Smooth muscle cell (in vitro differentiated cells): ENCODE measurements around the gene BDH1. TPM values are rescaled to one million over a fixed set of nuclear protein-coding genes. Genes with fewer than 3 reads are reported as not detected.

Experiments
- DNase-seq: peaks from one replicate; lab custom pipeline; 2025; ENCODE audit not compliant: unreplicated experiment; lab: John Stamatoyannopoulos, UW
- H2AFZ ChIP-seq: fragments of 200-600 bp; sonication (generic); 2 replicates; pipeline ENCODE4 v1.6.0; 2016; ENCODE audit warnings: antibody characterized with exemption, low read depth, mild to moderate bottlenecking
- H3F3A ChIP-seq: fragments of 200-600 bp; sonication (generic); 2 replicates; pipeline ENCODE4 v1.6.0; 2017; ENCODE audit warnings: antibody characterized with exemption, low read depth
- H3K27ac ChIP-seq: fragments of 200-600 bp; sonication (generic); 2 replicates; pipeline ENCODE4 v1.5.1; 2016; ENCODE audit warnings: low read depth, mild to moderate bottlenecking
- H3K27me3 ChIP-seq: fragments of 200-600 bp; sonication (generic); 2 replicates; pipeline ENCODE4 v1.6.1; 2016; ENCODE audit warnings: low read depth, mild to moderate bottlenecking
- H3K36me3 ChIP-seq: fragments of 200-600 bp; sonication (generic); 2 replicates; pipeline ENCODE4 v1.5.1; 2016; ENCODE audit warnings: low read depth
- H3K4me1 ChIP-seq: fragments of 200-600 bp; sonication (generic); 2 replicates; pipeline ENCODE4 v1.5.1; 2016; ENCODE audit warnings: low read depth
- H3K4me2 ChIP-seq: fragments of 200-600 bp; sonication (generic); 2 replicates; pipeline ENCODE4 v1.6.0; 2016; ENCODE audit warnings: mild to moderate bottlenecking
- H3K4me3 ChIP-seq: fragments of 200-600 bp; sonication (generic); 2 replicates; pipeline ENCODE4 v1.5.1; 2016; ENCODE audit warnings: mild to moderate bottlenecking
- H3K79me2 ChIP-seq: fragments of 200-600 bp; sonication (generic); 2 replicates; pipeline ENCODE4 v1.6.0; 2016; ENCODE audit warnings: low read depth, mild to moderate bottlenecking
- H3K9ac ChIP-seq: fragments of 200-600 bp; sonication (generic); 2 replicates; pipeline ENCODE4 v1.6.0; 2016; ENCODE audit warnings: low read depth
- H3K9me3 ChIP-seq: fragments of 200-600 bp; sonication (generic); replicated peaks from 2 replicates; pipeline ENCODE4 v1.5.1; 2016; ENCODE audit warnings: low read depth
- H4K20me1 ChIP-seq: fragments of 200-600 bp; sonication (generic); 2 replicates; pipeline ENCODE4 v1.6.0; 2016; ENCODE audit warnings: low read depth
- WGBS: methylation state at CpG from one replicate; pipeline ENCODE4 v1.1.7; 2016; ENCODE audit warnings: low lambda C conversion rate; 5-methylcytosine and 5-hydroxymethylcytosine counted together
- polyA plus RNA-seq: library from polyadenylated mRNA; unstranded; fragments of >200 nt; fragmentation: Nextera tagmentation; extraction: Ambion mirVana; gene quantifications from 2 replicates; pipeline ENCODE4 v1.2.1, GENCODE V29; 2016
- total RNA-seq: library from RNA; depleted of rRNA; stranded (reverse); fragments of >200 nt; gene quantifications from 2 replicates; pipeline ENCODE4 v1.2.3, GENCODE V29; 2014
- TF ChIP-seq, protein P1 (sequence below): fragments of 200-600 bp; sonication (generic); IDR thresholded peaks from 2 replicates; pipeline ENCODE4 v1.5.1; 2017; ENCODE audit warnings: borderline replicate concordance, mild to moderate bottlenecking, antibody characterized with exemption; ENCODE audit not compliant: insufficient read depth, poor library complexity, severe bottlenecking

The BDH1 gene
- total and polyA plus RNA-seq, 2 experiments from 2014 or later: 4.0 to 7.2 TPM

DNA sequence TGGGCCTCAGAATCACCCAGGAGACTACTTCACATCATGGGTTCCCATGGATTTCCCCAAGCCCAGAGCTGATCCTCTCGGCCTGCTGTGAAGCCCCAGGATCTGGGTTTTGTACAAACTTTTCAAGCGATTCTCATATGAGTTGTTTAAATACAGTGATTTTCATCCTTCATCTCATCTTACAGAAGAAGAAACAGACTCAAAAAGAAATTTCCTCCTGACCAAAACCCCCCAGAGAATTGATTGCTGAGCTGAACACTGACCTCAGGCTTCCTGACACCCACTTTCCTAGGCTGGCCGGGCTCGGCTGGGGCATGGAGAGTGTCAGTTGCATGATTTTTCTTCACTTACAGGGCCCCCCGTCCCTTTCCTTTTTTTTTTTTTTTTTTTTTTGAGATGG, 60.3 kb downstream of the BDH1 start:
- H3K79me2 ChIP-seq: no peaks in the 10 kb centered on the region
- H3K4me2 ChIP-seq: no peak overlapping the region
- no peak overlapping the region for H3K27ac ChIP-seq
- no peaks in the 10 kb centered on the region for H4K20me1 ChIP-seq
- DNase-seq: no peak
- no peaks in the 10 kb centered on the region for H3K36me3 ChIP-seq
- no peaks in the 10 kb centered on the region for H3K9me3 ChIP-seq
- no peak overlapping the region for H3K4me3 ChIP-seq
- TF ChIP-seq, protein P1, sequence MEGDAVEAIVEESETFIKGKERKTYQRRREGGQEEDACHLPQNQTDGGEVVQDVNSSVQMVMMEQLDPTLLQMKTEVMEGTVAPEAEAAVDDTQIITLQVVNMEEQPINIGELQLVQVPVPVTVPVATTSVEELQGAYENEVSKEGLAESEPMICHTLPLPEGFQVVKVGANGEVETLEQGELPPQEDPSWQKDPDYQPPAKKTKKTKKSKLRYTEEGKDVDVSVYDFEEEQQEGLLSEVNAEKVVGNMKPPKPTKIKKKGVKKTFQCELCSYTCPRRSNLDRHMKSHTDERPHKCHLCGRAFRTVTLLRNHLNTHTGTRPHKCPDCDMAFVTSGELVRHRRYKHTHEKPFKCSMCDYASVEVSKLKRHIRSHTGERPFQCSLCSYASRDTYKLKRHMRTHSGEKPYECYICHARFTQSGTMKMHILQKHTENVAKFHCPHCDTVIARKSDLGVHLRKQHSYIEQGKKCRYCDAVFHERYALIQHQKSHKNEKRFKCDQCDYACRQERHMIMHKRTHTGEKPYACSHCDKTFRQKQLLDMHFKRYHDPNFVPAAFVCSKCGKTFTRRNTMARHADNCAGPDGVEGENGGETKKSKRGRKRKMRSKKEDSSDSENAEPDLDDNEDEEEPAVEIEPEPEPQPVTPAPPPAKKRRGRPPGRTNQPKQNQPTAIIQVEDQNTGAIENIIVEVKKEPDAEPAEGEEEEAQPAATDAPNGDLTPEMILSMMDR: no peak
- H3F3A ChIP-seq: no peaks in the 10 kb centered on the region
- H3K9ac ChIP-seq: no peak overlapping the region
- 57% methylated on average over 5 of the region's 5 CpGs for WGBS
- H3K27me3 ChIP-seq: no peaks in the 10 kb centered on the region
- peaks cover 1% of the 10 kb centered on the region for H3K4me1 ChIP-seq
- no peak overlapping the region for H2AFZ ChIP-seq

DNA sequence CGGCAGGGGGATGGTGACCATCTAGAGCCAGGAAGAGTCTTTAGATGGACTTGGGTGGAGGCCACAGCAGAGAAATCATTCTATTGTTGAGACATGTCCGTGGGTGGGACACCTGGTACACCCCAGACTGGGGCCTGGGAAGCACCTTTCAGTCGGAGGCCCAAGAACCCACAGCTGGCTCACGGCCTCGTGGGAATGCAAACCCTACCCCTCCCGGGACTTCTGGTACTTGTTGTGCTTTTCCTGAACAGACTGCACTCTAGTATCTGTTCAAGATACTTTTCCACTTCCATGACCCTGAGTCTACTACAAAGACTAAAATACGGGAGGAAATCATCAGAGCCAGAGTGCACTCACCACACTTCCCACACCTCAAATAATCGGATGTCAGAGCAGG, 60.7 kb downstream of the BDH1 start:
- H3F3A ChIP-seq: no peaks in the 10 kb centered on the region
- no peaks in the 10 kb centered on the region for H3K27me3 ChIP-seq
- DNase-seq: no peak
- TF ChIP-seq, protein P1: no peak
- H3K79me2 ChIP-seq: no peaks in the 10 kb centered on the region
- no peak overlapping the region for H3K4me2 ChIP-seq
- H3K9ac ChIP-seq: no peak overlapping the region
- no peaks in the 10 kb centered on the region for H3K9me3 ChIP-seq
- no peak overlapping the region for H2AFZ ChIP-seq
- H3K27ac ChIP-seq: no peak overlapping the region
- no peaks in the 10 kb centered on the region for H4K20me1 ChIP-seq
- H3K36me3 ChIP-seq: no peaks in the 10 kb centered on the region
- no peak overlapping the region for H3K4me3 ChIP-seq
- WGBS: 94% methylated on average over 8 of the region's 8 CpGs
- H3K4me1 ChIP-seq: peaks cover 6% of the 10 kb centered on the region

DNA sequence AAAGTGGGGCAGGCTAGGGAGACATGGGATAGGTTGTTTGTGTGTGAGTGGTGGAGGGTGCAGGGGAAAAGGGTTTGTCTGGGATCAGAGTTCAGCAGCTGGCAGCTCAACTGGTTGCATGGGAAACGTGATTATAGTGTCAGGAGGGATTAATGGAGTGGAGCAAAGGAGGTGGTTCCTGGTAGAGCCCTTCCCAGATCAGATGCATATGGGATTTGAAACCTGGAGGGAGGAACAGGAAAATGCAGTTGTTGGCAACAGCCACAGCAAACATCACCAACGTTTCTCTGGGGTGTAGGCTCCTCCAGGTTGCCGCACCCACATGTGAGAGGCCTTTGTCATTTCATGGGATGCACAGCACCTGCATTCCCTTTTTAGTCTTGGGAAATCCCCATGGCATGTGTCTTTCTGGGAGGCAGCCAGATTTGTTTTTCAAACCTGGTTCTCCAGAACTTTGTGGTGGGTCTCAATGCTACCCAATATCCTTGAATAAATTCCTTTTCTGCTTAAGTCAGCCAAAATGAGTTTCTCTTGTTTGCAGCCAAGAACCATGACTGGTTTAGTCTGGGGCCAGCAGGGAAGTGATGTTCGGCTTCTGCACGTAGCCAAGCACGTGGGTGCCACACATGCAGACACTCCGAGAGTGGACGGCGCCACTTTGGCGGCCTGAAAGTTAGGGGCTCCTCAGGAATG, 61.3 kb downstream of the BDH1 start:
- no peak for DNase-seq
- 87% methylated on average over 10 of the region's 10 CpGs for WGBS
- no peaks in the 10 kb centered on the region for H4K20me1 ChIP-seq
- H3K4me3 ChIP-seq: no peak overlapping the region
- no peaks in the 10 kb centered on the region for H3K36me3 ChIP-seq
- no peaks in the 10 kb centered on the region for H3K9me3 ChIP-seq
- peaks cover 7% of the 10 kb centered on the region for H3K4me1 ChIP-seq
- no peaks in the 10 kb centered on the region for H3F3A ChIP-seq
- H3K79me2 ChIP-seq: no peaks in the 10 kb centered on the region
- H3K27ac ChIP-seq: no peak overlapping the region
- TF ChIP-seq, protein P1: no peak
- no peak overlapping the region for H2AFZ ChIP-seq
- no peak overlapping the region for H3K9ac ChIP-seq
- no peaks in the 10 kb centered on the region for H3K27me3 ChIP-seq
- H3K4me2 ChIP-seq: no peak overlapping the region

DNA sequence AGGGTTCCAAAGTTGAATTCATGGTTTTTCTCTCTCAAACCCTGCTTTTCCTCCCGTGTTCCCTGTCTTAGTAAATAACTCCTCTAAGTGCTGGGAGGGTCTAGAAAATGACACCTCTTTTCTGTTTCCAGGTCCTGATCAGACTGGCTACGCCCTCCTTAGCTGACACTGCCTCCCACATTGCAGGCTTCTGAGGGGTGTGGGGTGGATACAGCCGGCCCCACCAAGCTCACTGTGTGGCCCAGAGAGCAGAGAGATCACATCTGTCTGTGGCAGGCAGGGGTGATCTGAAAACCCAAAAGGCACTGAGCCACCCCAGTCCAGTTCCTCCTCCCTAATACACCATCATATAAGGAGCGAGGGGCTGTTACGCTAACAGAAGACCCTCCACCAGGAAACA, 62.7 kb downstream of the BDH1 start:
- peaks cover 9% of the 10 kb centered on the region for H3K4me1 ChIP-seq
- H3K27me3 ChIP-seq: no peaks in the 10 kb centered on the region
- no peaks in the 10 kb centered on the region for H3K36me3 ChIP-seq
- no peak for DNase-seq
- no peak overlapping the region for H2AFZ ChIP-seq
- 91% methylated on average over 5 of the region's 5 CpGs for WGBS
- TF ChIP-seq, protein P1: no peak
- no peaks in the 10 kb centered on the region for H3K9me3 ChIP-seq
- H3K27ac ChIP-seq: no peak overlapping the region
- H4K20me1 ChIP-seq: no peaks in the 10 kb centered on the region
- H3K4me3 ChIP-seq: no peak overlapping the region
- H3K9ac ChIP-seq: no peak overlapping the region
- peaks cover 10% of the 10 kb centered on the region for H3F3A ChIP-seq
- no peaks in the 10 kb centered on the region for H3K79me2 ChIP-seq
- H3K4me2 ChIP-seq: no peak overlapping the region
